ENCODE measurements around the gene CYP24A1. TPM values are rescaled to one million over a fixed set of nuclear protein-coding genes. Genes with fewer than 3 reads are reported as not detected.

CYP24A1 gene
- polyA plus RNA-seq, 1 donor (not counting 4 experiments of a cell fraction or from before 2014, with no cell fraction given): 18.2 TPM

DNA sequence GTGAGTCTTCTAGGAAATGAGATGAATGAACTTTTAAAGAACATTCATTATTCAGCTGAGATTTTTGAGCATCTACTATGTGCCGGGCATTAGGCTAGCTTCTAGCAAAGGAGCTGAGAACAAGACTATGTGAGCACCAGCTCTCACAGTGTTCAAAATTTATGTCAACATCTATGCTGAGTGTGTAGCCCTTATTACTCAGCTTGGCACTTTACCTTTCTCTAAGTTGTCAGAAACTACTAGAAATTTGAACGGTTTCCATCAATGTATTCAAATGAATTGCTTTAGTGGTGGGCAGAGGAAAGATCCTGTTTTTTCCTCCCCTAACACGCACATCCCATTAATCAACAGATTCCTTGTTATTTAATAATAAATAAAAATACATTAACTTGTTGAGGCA, 33.3 kb downstream of the CYP24A1 start:
- peaks cover 7% of the 10 kb centered on the region for H3K9me3 ChIP-seq (ENCODE audit: control insufficient read depth, low read depth, low read length)
- no peaks in the 10 kb centered on the region for H3K27me3 ChIP-seq (ENCODE audit: control insufficient read depth, extremely low read depth, insufficient read depth, low read length)
- no peaks in the 10 kb centered on the region for H3K79me2 ChIP-seq (ENCODE audit: control insufficient read depth, insufficient read depth, low read length)
- DNase-seq (ENCODE audit: low read depth, low spot score) (no peak), FAIRE-seq (no peak)
- H3K4me1 ChIP-seq (ENCODE audit: control insufficient read depth, extremely low read depth, insufficient read depth, low read length): peaks cover 24% of the 10 kb centered on the region
- H3K4me2 ChIP-seq (ENCODE audit: control insufficient read depth, extremely low read depth, insufficient read depth, low read depth, low read length): peak overlapping the region; percentile 29
- no peaks in the 10 kb centered on the region for H3K36me3 ChIP-seq (ENCODE audit: control insufficient read depth in 2 of 2, extremely low read depth in 1 of 2, insufficient read depth in 2 of 2, low read length in 2 of 2)
- H3K9ac ChIP-seq (ENCODE audit: control insufficient read depth, extremely low read depth, insufficient read depth, low read length): peak overlapping the region; percentile 19
- no peak for TF ChIP-seq CTCF (optimal IDR thresholded peaks at IDR 0.05 in 1 of 3, IDR thresholded peaks at IDR 0.05 in 1 of 3, conservative IDR thresholded peaks at IDR 0.05 in 1 of 3; ENCODE audit: extremely low read depth in 1 of 3, insufficient read depth in 2 of 3, low read length in 3 of 3)
- no peak for TF ChIP-seq EZH2 (IDR thresholded peaks at IDR 0.05; ENCODE audit: low read length)
- H3K27ac ChIP-seq (ENCODE audit: control insufficient read depth, insufficient read depth, low read length): peak overlapping the region; percentile 80
- no peaks in the 10 kb centered on the region for H3K9me1 ChIP-seq (ENCODE audit: control insufficient read depth, extremely low read depth, insufficient read depth, low read length)
- no peaks in the 10 kb centered on the region for H4K20me1 ChIP-seq (ENCODE audit: control insufficient read depth, extremely low read depth, insufficient read depth, low read length)
- dilution Hi-C loops (cut with MboI; ENCODE audit: extremely low pct_ligation_motif_present, low sequenced_read_pairs): no loop called here
- H2AFZ ChIP-seq (ENCODE audit: control insufficient read depth, low read length): no peak overlapping the region
- no peak overlapping the region for H3K4me3 ChIP-seq (ENCODE audit: control insufficient read depth in 2 of 3, extremely low read depth in 1 of 3, insufficient read depth in 2 of 3, low read depth in 1 of 3, low read length in 3 of 3)

DNA sequence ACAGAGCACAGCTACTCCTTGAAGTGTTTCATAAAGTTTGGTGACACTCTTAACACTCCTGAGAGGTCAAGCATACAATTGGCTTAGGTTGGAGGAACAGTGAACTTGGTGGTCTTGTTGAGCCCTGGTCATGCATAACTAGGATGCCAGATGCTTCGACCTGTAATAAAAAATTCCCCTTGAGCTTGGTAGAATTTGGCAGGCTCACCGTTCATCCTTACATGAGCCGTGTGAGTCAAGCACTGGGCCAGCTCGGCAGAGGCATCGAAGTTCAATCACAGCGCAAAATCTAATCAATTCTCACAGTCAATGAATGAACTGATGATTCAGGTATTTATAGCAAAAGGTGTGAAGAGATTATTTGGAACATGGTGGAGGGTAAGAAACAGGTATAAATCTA, 33.7 kb downstream of the CYP24A1 start:
- Histone ChIP-seq H3K27ac (ENCODE audit: control insufficient read depth, insufficient read depth, low read length) (peak overlapping the region; percentile 80), H4K20me1 (ENCODE audit: control insufficient read depth, extremely low read depth, insufficient read depth, low read length) (no peaks in the 10 kb centered on the region), H3K79me2 (ENCODE audit: control insufficient read depth, insufficient read depth, low read length) (no peaks in the 10 kb centered on the region), H3K36me3 (ENCODE audit: control insufficient read depth in 2 of 2, extremely low read depth in 1 of 2, insufficient read depth in 2 of 2, low read length in 2 of 2) (no peaks in the 10 kb centered on the region), H2AFZ (ENCODE audit: control insufficient read depth, low read length) (no peak overlapping the region), H3K4me2 (ENCODE audit: control insufficient read depth, extremely low read depth, insufficient read depth, low read depth, low read length) (peak overlapping the region; percentile 29), H3K9ac (ENCODE audit: control insufficient read depth, extremely low read depth, insufficient read depth, low read length) (peak overlapping the region; percentile 19), H3K9me1 (ENCODE audit: control insufficient read depth, extremely low read depth, insufficient read depth, low read length) (no peaks in the 10 kb centered on the region), H3K4me1 (ENCODE audit: control insufficient read depth, extremely low read depth, insufficient read depth, low read length) (peaks cover 26% of the 10 kb centered on the region), H3K4me3 (ENCODE audit: control insufficient read depth in 2 of 3, extremely low read depth in 1 of 3, insufficient read depth in 2 of 3, low read depth in 1 of 3, low read length in 3 of 3) (no peak overlapping the region), H3K27me3 (ENCODE audit: control insufficient read depth, extremely low read depth, insufficient read depth, low read length) (no peaks in the 10 kb centered on the region), H3K9me3 (ENCODE audit: control insufficient read depth, low read depth, low read length) (peaks cover 8% of the 10 kb centered on the region)
- DNase-seq (ENCODE audit: low read depth, low spot score): no peak
- dilution Hi-C loops (cut with MboI; ENCODE audit: extremely low pct_ligation_motif_present, low sequenced_read_pairs): no loop called here
- no peak for FAIRE-seq
- TF ChIP-seq EZH2 (IDR thresholded peaks at IDR 0.05; ENCODE audit: low read length) (no peak), CTCF (optimal IDR thresholded peaks at IDR 0.05 in 1 of 3, IDR thresholded peaks at IDR 0.05 in 1 of 3, conservative IDR thresholded peaks at IDR 0.05 in 1 of 3; ENCODE audit: extremely low read depth in 1 of 3, insufficient read depth in 2 of 3, low read length in 3 of 3) (no peak)
